Activated CD4-positive, alpha-beta T cell treated with anti-CD3 and anti-CD28 coated beads for 36 hours (primary cell): Measurements from ENCODE around the gene EXD2. TPM values are rescaled to one million over a fixed set of nuclear protein-coding genes. Genes with fewer than 3 reads are reported as not detected.
"Not testable (repeated sequence)": the region's sequence is repeated elsewhere in the genome, so short reads cannot be mapped to it uniquely, and the experiment has no call there.

ENCODE experiments used
- ATAC-seq: fragments of 200-7000 bp; cut with Tn5 transposase; one replicate; pipeline ENCODE4 v1.10.0; 2021; ENCODE audit warnings: mild to moderate bottlenecking, moderate library complexity
- CTCF ChIA-PET: fragments of 350-600 bp; sonication (Branson Sonifier 250); formaldehyde crosslinking; loops from one replicate; lab custom pipeline; 2021; ENCODE audit warnings: antibody characterized with exemption; lab: Charles Lee
- POLR2A ChIA-PET: fragments of 350-600 bp; sonication (Branson Sonifier 250); formaldehyde crosslinking; loops from one replicate; lab custom pipeline; 2021; ENCODE audit warnings: antibody characterized with exemption, inconsistent platforms; lab: Charles Lee
- DNase-seq: peaks from one replicate; pipeline ENCODE4 v3.0.0-alpha.2; 2020
- H3K27ac Mint-ChIP-seq: one replicate; pipeline ENCODE4 v1.8.0; 2021; ENCODE audit warnings: mixed read lengths
- H3K27me3 Mint-ChIP-seq: one replicate; pipeline ENCODE4 v1.8.0; 2021; ENCODE audit warnings: mixed read lengths
- H3K36me3 Mint-ChIP-seq: one replicate; pipeline ENCODE4 v1.8.0; 2021; ENCODE audit warnings: low read depth, mixed read lengths
- H3K4me1 Mint-ChIP-seq: one replicate; pipeline ENCODE4 v1.8.0; 2021; ENCODE audit warnings: mixed read lengths
- H3K4me3 Mint-ChIP-seq: one replicate; pipeline ENCODE4 v1.8.0; 2021; ENCODE audit warnings: mild to moderate bottlenecking, moderate library complexity, mixed read lengths
- H3K9me3 Mint-ChIP-seq: one replicate; pipeline ENCODE4 v1.8.0; 2021; ENCODE audit warnings: low read depth, mixed read lengths
- intact Hi-C, 2 experiments: fragments of 100-400 bp; cut with DNase I in 1 of 2; cut with micrococcal nuclease in 1 of 2; formaldehyde crosslinking; loops; one replicate each; pipeline versions ENCODE4 v1.14.2 to v1.15.1; 2022 to 2024; cut with DNase I, micrococcal nuclease
- total RNA-seq, 2 experiments: library from RNA; stranded (reverse); gene quantifications; one replicate each; pipeline ENCODE4 v1.2.3, GENCODE V29; 2021

The EXD2 gene
- total RNA-seq, 2 experiments from 2014 or later, result 10.8 to 14.5 TPM

DNA sequence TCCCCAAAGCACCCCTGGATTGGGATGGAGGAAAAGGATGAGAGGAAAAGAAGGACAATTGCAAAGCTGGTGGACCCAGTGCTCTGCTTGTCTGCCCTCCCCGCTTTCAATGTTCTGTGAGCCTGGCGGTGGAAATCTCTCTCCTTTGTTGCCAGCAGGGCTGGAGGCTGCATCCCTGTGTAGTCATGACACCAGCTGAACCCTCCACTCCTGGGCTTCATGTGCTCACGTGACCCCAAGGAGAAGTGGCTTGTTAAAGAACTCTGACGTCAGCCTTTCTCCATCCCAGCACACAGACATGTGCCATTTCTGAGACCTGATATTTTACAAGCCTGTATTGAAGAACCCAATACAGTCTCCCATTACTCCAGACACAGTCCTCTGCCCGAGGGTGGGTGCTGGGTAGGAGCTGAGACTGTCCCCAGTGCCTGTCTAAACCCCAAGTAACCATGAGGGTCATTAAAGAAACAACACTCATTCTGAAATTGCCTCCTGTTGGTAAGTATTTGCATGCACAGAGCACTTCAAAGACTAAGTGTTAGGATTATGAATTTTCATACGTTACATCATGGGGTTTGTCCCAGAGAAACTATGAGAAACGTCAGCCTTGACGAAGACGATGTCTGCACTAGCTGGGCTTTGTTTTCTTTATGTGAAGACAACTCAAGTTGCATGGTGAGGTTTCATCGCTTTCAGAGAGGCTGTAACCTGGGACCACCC lies 90.3 kb downstream of the EXD2 start:
- POLR2A ChIA-PET, result no interaction called here
- H3K4me3 Mint-ChIP-seq, result no peak overlapping the region
- H3K27me3 Mint-ChIP-seq, result peaks cover 3% of the 10 kb centered on the region
- H3K4me1 Mint-ChIP-seq, result no peaks in the 10 kb centered on the region
- ATAC-seq (no peak), DNase-seq (no peak)
- intact Hi-C loops, result no loop called here
- no peak overlapping the region for H3K27ac Mint-ChIP-seq
- CTCF ChIA-PET, result interaction anchor here (0.6 to 1.3 kb wide), 2 partner anchors 27 to 39 kb away, joined by 3 read pairs; no protein-coding TSS in a partner anchor
- H3K9me3 Mint-ChIP-seq, result no peaks in the 10 kb centered on the region
- no peaks in the 10 kb centered on the region for H3K36me3 Mint-ChIP-seq

DNA sequence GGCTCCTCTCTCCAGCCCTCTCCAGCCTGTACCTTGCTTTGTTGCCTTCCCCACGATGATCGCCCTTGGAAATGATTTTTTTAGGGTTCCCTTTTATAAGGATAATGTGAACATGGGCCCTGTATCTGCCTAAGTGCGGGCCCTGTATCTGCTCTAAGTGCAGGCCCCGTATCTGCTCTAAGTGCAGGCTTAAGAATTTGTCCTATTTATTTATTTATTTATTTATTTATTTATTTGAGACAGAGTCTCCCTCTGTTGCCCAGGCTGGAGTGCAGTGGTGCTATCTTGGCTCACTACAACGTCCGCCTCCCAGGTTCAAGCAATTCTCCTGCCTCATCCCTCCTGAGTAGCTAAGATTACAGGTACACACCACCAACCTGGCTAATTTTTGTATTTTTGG lies 91.2 kb downstream of the EXD2 start:
- Mint-ChIP-seq H3K27ac (no peak overlapping the region), H3K4me1 (no peaks in the 10 kb centered on the region), H3K4me3 (no peak overlapping the region), H3K27me3 (peaks cover 3% of the 10 kb centered on the region), H3K36me3 (no peaks in the 10 kb centered on the region), H3K9me3 (no peaks in the 10 kb centered on the region)
- ChIA-PET POLR2A (no interaction called here), CTCF (interaction anchor here (1.3 kb wide), 1 partner anchor 39 kb away, joined by 3 read pairs; no protein-coding TSS in a partner anchor)
- intact Hi-C loops, result no loop called here
- no peak for ATAC-seq
- DNase-seq, result no peak

DNA sequence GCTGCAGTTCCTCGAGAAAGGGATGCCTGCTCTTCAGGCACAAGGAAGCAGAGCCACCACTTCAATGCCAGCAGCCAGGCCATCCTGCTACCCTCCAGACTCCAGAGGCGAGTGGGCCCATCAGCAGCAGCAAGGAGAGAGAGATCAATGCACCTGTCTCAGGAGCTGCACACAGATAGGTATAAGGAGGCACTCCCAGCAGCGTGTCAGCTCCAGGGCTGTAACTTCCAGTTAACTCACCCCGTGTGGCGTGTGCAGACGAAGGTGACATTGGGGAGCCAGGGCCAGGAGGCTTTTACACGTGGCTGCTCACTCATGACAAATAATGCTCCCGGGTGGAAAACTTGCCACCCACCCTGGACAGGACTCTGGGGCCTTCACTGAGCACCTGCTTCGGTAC lies 92.9 kb downstream of the EXD2 start:
- Mint-ChIP-seq H3K9me3 (no peaks in the 10 kb centered on the region), H3K4me3 (no peak overlapping the region), H3K4me1 (no peaks in the 10 kb centered on the region), H3K27me3 (peaks cover 3% of the 10 kb centered on the region), H3K36me3 (no peaks in the 10 kb centered on the region), H3K27ac (no peak overlapping the region)
- ATAC-seq (no peak), DNase-seq (no peak)
- ChIA-PET POLR2A (no interaction called here), CTCF (no interaction called here)
- intact Hi-C loops, result no loop called here

DNA sequence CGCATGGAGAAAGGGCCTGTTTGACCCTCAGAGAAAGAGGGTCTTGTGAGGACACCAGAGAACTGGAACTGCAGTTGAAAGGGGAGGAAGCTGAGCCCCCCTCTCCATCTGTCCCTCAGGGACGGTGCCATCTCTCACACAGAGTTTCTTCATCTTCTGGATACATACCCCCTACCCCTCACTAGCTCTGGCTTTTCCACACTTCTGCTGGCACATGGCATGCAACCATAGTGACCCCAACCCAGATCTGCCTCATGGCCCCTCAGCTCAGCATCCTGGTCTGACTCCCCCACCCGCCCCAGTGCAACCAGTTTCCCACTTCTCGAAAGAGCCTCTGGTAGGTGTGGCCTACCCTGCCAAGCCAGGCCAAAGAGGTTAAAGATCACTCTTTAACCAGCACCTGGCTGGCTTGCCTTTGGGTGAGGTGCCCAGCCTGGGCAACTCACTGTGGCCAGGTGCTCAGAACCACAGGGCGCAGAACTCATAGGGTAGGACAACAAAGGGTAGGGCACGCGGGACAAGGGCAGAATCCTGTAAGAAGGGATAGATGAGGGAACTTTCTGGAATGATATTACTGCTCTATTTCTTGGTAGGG lies 94.5 kb downstream of the EXD2 start:
- H3K4me3 Mint-ChIP-seq, result no peak overlapping the region
- H3K9me3 Mint-ChIP-seq, result no peaks in the 10 kb centered on the region
- DNase-seq (no peak), ATAC-seq (no peak)
- POLR2A ChIA-PET, result interaction anchor here (0.6 kb wide), 1 partner anchor 127 kb away, joined by 3 read pairs; no protein-coding TSS in a partner anchor
- CTCF ChIA-PET, result interaction anchor here (0.7 kb wide), 2 partner anchors 13 to 47 kb away, joined by 3 read pairs; no protein-coding TSS in a partner anchor
- no peaks in the 10 kb centered on the region for H3K36me3 Mint-ChIP-seq
- no peak overlapping the region for H3K27ac Mint-ChIP-seq
- H3K27me3 Mint-ChIP-seq, result no peaks in the 10 kb centered on the region
- no peaks in the 10 kb centered on the region for H3K4me1 Mint-ChIP-seq
- intact Hi-C loops, result no loop called here

DNA sequence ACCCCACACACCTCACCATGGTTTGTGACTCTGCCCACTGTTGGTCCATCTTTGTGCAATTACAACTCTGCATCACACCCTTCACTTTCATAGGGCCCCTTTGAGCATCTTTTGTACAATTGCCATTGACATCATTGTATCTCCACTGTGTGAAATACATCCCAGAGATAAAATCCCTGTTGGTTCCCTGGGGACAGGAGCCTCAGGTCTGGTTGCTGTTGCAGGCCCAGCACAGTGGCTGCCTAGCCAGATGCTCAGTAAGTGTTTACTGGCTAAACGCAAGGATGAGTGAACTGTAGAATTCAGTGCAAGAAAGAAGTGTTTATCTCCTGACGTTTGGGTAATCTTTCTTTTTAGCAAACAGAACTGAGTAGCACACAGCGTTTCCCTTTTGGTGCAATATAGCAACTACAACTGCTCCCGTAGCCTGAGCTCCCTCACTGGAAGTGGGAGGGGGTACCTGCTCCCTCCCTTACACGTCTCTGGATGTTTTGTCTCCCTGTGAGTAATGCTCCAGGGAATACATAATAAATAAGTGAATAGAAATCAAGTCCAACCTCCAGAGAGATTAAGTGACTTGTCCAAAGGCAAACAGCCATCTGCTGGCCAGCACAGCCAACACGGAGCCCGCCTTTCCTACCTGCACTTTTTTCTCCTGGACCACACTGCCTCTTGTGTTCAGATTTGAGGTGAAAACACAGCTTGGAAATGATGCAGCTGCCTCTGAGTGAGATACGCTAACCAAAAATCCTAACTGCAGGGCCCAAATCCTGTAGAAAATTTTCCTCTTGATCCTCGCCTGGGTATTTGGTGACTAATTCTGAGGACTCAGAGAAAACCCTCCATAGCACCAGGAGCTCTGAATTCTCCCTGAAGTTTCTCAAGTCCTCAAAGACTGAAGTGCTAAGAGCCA lies 96.1 kb downstream of the EXD2 start:
- ATAC-seq (no peak), DNase-seq (no peak)
- Mint-ChIP-seq H3K27ac (no peak overlapping the region), H3K27me3 (no peaks in the 10 kb centered on the region), H3K9me3 (no peaks in the 10 kb centered on the region), H3K4me1 (no peaks in the 10 kb centered on the region), H3K4me3 (no peak overlapping the region), H3K36me3 (no peaks in the 10 kb centered on the region)
- ChIA-PET POLR2A (no interaction called here), CTCF (interaction anchor here (0.7 to 1.0 kb wide), 4 partner anchors 30 to 173 kb away, joined by 3 to 4 read pairs (median 3); no protein-coding TSS in a partner anchor)
- intact Hi-C loops, result no loop called here

DNA sequence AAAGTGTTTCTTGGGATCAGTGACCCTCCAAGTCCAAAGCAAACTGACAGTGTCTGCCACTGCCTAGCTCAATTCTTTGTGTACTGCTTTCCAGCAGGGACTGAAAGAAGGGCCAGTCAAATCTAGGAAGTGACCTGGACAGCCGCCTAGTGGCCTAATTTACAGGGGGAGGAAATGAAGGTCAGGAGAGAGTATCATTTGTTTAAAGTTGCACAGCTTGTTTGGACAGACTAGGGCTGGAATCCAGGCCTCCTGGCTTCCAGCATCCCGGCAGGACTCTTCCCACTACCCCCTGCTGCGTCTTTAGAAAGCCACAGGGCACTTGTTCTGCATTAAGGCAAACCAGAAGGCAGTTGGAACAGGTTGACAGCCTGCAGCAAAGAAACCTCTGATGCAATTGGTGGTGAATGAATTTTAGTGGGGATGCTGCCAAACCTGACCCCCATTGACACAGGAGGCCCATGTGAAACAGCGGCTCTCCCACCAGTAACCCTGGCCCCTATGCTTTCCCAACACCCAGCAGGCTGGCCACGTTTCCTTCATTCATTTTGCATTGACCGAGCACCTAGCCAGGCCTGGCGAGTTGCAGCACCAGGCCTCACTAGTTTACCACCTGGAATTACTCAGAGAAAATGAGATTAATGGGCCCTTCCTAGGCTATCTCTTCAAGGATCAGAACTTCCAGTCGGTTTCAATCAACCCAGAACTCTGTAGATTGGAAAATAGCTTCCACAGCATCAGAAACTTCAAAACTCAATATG lies 96.9 kb downstream of the EXD2 start:
- no peak overlapping the region for H3K27ac Mint-ChIP-seq
- no peak for ATAC-seq
- no peaks in the 10 kb centered on the region for H3K36me3 Mint-ChIP-seq
- intact Hi-C loops, result no loop called here
- no peaks in the 10 kb centered on the region for H3K27me3 Mint-ChIP-seq
- ChIA-PET POLR2A (no interaction called here), CTCF (interaction anchor here (0.7 to 1.0 kb wide), 3 partner anchors 31 to 162 kb away, joined by 3 to 4 read pairs (median 3); no protein-coding TSS in a partner anchor)
- H3K4me3 Mint-ChIP-seq, result no peak overlapping the region
- H3K9me3 Mint-ChIP-seq, result no peaks in the 10 kb centered on the region
- H3K4me1 Mint-ChIP-seq, result no peaks in the 10 kb centered on the region
- DNase-seq, result no peak

DNA sequence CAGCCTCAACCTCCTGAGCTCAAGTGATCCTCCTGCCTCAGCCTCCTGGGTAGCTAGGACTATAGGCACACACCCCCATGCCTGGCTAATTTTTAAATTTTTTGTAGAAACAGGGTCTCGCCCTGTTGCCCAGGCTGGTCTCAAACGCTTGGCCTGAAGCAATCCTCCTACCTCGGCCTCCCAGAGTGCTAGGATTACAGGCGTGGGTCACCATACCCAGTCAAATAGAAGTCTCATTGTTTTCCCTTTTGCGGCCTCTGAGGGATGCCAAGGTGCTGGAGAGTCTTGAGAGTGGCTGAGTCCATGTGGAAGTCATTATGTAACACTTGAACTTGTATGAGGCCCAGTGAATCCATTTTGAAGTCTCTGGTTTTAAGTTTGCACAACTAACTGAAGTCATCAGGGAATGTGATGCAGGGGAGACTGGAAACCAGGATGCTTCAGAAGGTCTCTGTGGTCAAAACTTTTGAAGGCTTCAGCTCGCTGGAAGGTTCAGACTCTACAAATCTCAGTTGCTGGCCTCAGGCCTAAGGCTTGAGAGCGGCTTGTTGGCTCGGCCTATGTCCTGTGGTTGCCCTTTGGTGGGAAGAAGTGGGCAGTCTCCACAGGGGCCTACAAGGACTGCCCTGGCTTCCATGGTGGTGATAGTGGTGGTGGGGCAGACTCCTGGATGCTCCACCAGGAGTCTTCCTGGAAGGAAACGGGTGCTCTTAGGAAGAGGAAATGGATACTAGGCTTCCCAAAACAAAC lies 97.8 kb downstream of the EXD2 start:
- no peak overlapping the region for H3K27ac Mint-ChIP-seq
- intact Hi-C loops, result no loop called here
- H3K4me3 Mint-ChIP-seq, result no peak overlapping the region
- CTCF ChIA-PET, result interaction anchor here (0.7 kb wide), 1 partner anchor 171 kb away, joined by 3 read pairs; no protein-coding TSS in a partner anchor
- H3K36me3 Mint-ChIP-seq, result no peaks in the 10 kb centered on the region
- POLR2A ChIA-PET, result no interaction called here
- ATAC-seq (no peak), DNase-seq (no peak)
- H3K27me3 Mint-ChIP-seq, result no peaks in the 10 kb centered on the region
- H3K9me3 Mint-ChIP-seq, result no peaks in the 10 kb centered on the region
- no peaks in the 10 kb centered on the region for H3K4me1 Mint-ChIP-seq

DNA sequence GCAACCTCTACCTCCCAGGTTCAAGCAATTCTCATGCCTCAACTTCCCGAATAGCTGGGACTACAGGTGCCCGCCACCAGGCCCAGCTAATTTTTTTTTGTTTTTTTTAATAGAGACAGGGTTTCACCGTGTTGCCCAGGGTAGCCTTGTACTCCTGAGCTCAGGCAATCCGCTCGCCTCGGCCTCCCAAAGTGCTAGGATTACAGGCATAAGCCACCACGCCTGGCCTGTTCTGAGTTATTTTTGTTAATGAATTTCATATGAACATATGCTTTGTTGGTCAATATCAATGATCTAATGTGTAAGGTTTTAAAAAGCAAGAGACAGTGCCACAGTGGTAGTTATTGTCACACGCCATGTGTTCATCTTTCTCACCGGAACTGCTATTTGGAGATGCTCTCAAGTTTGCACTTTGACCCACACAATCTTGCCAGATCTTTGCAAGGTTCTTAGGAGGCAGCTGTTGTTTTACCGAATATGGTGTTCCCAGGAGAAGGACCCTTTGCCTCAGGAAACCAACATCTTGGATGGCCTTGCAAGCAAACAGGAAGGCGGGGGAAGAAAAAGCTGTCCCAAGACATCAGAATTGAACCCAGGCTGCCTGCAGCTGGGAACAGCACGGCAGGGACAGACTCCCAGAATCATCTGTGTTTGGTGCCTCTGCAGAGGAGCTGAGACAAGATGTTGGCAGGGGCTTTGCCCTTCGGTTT lies 98.7 kb downstream of the EXD2 start:
- POLR2A ChIA-PET, result no interaction called here
- ATAC-seq, result no peak
- DNase-seq, result no peak
- intact Hi-C loops, result no loop called here
- no peak overlapping the region for H3K27ac Mint-ChIP-seq
- H3K4me1 Mint-ChIP-seq, result no peaks in the 10 kb centered on the region
- no peaks in the 10 kb centered on the region for H3K36me3 Mint-ChIP-seq
- H3K4me3 Mint-ChIP-seq, result no peak overlapping the region
- no peaks in the 10 kb centered on the region for H3K27me3 Mint-ChIP-seq
- CTCF ChIA-PET, result interaction anchor here (0.7 to 1.2 kb wide), 2 partner anchors 12 to 170 kb away, joined by 3 read pairs; no protein-coding TSS in a partner anchor
- H3K9me3 Mint-ChIP-seq, result no peaks in the 10 kb centered on the region

DNA sequence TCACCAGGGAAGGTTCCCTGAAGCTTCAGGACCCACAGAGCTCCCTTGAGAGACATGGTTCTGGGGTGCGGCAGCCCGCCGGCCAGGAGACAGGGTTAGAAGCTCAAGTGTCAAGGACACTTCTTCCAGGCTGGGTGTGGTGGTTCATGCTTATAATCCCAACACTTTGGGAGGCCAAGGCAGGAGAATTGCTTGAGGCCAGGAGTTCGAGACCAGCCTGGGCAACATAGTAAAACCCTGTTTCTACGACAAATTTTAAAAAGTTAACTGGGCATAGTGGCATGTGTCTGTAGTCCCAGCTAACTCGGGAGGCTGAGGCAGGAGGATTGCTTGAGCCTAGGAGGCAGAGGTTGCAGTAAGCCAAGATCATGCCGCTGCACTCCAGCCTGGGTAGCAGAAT lies 99.6 kb downstream of the EXD2 start:
- DNase-seq, H3K27me3 Mint-ChIP-seq, H3K9me3 Mint-ChIP-seq, H3K4me1 Mint-ChIP-seq, POLR2A ChIA-PET, ATAC-seq, intact Hi-C loops, H3K36me3 Mint-ChIP-seq, H3K27ac Mint-ChIP-seq, H3K4me3 Mint-ChIP-seq: not testable (repeated sequence)
- CTCF ChIA-PET, result interaction anchor here (1.2 kb wide), 1 partner anchor 13 kb away, joined by 3 read pairs; no protein-coding TSS in a partner anchor

DNA sequence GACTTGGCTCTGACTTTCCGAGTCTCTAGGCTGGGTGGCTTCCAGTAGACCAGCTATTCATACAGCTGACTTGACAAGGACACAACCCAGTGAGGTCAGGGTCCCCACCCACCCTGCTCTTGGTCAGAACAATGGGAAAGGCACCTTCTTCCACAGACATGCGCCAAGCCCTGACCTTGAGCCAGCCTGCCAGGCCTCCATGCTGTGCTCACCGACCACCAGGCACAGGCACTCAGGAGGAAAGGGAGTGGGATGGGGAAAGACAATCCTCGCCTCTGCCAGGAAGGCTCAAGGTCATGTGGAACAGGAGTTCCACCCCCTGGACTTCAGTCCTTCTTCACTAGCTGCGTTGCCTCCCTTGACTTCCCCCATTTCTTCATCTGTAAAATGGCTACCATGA lies 100.1 kb downstream of the EXD2 start:
- intact Hi-C loops, result no loop called here
- Mint-ChIP-seq H3K4me1 (no peaks in the 10 kb centered on the region), H3K4me3 (no peak overlapping the region), H3K27me3 (no peaks in the 10 kb centered on the region), H3K36me3 (no peaks in the 10 kb centered on the region), H3K27ac (no peak overlapping the region), H3K9me3 (no peaks in the 10 kb centered on the region)
- DNase-seq (no peak), ATAC-seq (no peak)
- POLR2A ChIA-PET, result no interaction called here
- CTCF ChIA-PET, result interaction anchor here (1.2 kb wide), 1 partner anchor 13 kb away, joined by 3 read pairs; no protein-coding TSS in a partner anchor
